ENCODE measurements around the gene TGM2. TPM values are rescaled to one million over a fixed set of nuclear protein-coding genes. Genes with fewer than 3 reads are reported as not detected.

Gene TGM2
- total RNA-seq, 4 donors from 2014 or later = 72.0 to 200 (median 73.4) TPM

DNA sequence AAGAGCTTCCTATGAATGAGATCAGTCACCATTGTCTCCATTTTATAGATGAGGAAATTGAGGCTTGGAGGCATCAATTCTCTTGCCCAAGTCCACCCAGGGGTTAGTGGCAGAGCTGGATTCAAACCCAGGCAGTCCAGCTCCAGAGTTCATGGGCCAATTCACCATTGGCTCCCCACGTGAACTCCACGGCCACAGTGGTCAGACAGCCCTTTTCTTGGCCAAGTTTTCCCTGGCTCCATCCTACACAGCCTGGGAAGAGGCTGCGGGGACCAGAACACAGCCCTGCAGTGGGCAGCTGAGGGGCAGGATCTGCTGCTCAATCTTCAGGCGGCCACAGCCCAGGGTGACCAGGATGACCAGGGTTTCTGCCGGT lies 20.5 kb downstream of the TGM2 start:
- TF ChIP-seq CTCF (IDR thresholded peaks at IDR 0.05) = no peak
- ATAC-seq (ENCODE audit: low FRiP score) (no peak), DNase-seq (ENCODE audit: low spot score) (no peak)

DNA sequence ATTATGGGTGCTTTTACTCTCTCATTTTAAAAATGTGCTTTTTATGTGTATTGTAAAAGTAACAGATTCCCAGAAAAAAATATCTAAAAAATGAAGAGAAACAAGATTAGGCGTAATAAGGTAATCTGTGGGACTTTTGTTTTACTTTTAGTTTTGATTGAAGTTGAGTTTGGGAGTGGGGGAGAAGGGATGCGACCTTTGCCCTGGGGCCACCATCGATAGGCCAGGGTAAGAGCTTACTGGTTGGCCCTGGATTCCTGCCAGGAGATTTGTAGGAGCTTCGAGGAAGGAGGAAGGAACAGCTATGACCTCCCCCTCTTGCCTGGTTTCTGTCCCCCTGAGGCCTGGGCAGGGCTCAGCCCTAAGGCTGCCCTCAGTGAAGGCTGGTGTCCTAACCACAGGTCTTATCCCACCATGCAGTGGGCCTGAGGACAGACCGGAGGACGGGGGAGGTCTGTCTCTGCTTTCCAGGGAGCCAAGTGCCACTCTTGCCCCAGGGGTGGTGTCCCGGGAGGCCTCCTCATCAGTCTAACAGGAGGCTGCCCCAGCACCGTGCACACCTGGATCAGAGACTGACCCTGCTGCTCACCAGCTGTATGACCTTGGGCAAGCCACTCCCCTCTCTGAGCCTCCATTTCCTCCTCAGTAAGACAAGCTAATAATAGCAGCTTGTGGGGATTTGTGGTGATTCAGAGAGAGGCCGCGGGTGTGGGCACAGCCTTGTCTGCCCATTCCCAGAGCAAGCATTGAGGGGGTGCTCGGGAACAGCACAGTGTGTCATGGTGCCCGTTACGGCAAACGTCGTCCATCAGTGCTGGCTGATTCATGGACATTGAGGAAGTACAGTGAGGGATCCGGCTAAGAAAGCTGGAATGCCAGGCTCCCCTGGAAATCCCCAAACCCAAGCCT lies 21.2 kb downstream of the TGM2 start:
- no peak for TF ChIP-seq CTCF (IDR thresholded peaks at IDR 0.05)
- DNase-seq (ENCODE audit: low spot score) (peak; percentile 52), ATAC-seq (ENCODE audit: low FRiP score) (peak; percentile 85)

GRCh38 chr20:38143238-38143645 lies 21.8 kb downstream of the TGM2 start:
- TF ChIP-seq CTCF (IDR thresholded peaks at IDR 0.05) = no peak
- no peak for DNase-seq (ENCODE audit: low spot score)
- no peak for ATAC-seq (ENCODE audit: low FRiP score)

- no peak for TF ChIP-seq CTCF (IDR thresholded peaks at IDR 0.05)
- DNase-seq (ENCODE audit: low spot score) (no peak), ATAC-seq (ENCODE audit: low FRiP score) (no peak)
Observed at GRCh38 chr20:38141889-38142494, 23.1 kb downstream of the TGM2 start.

GRCh38 chr20:38141204-38141888 lies 23.7 kb downstream of the TGM2 start:
- ATAC-seq (ENCODE audit: low FRiP score) (no peak), DNase-seq (ENCODE audit: low spot score) (no peak)
- no peak for TF ChIP-seq CTCF (IDR thresholded peaks at IDR 0.05)

GRCh38 chr20:38139977-38140753 lies 24.9 kb downstream of the TGM2 start:
- ATAC-seq (ENCODE audit: low FRiP score) (no peak), DNase-seq (ENCODE audit: low spot score) (no peak)
- TF ChIP-seq CTCF (IDR thresholded peaks at IDR 0.05) = no peak
